Measurements from ENCODE around the gene P2RY12.

- TF ChIP-seq YY1 (IDR thresholded peaks at IDR 0.05; ENCODE audit: insufficient read depth, insufficient read length) (no peak), SUZ12 (IDR thresholded peaks at IDR 0.05; ENCODE audit: extremely low read depth, insufficient read depth, insufficient read length) (no peak)
Observed at GRCh38 chr3:151383956-151384355, 597 bp downstream of the P2RY12 start.
